DMS79 (cell line): Measurements from ENCODE around the gene RPS16.
A peak's percentile ranks its signal among the peaks of the same experiment; 100 is the strongest.

Source experiments
- DNase-seq: peaks from one replicate; lab custom pipeline; 2025; lab: John Stamatoyannopoulos, UW

Gene RPS16

GRCh38 chr19:39407410-39407659 lies 28.4 kb downstream of the RPS16 start:
- no peak for DNase-seq

GRCh38 chr19:39406656-39407409 lies 28.9 kb downstream of the RPS16 start, which contains the start of gene ZFP36:
Gene ZFP36, plus strand, starts transcription at chr19:39406847. Its CDS starts 58 bp downstream, at chr19:39406905.
- DNase-seq = peak; percentile 34

GRCh38 chr19:39405958-39406655 lies 29.6 kb downstream of the RPS16 start:
- DNase-seq = no peak

GRCh38 chr19:39405261-39405957 lies 30.3 kb downstream of the RPS16 start:
- no peak for DNase-seq

GRCh38 chr19:39403331-39404312 lies 32.1 kb downstream of the RPS16 start:
- peak; percentile 70 for DNase-seq

GRCh38 chr19:39402346-39403300 lies 33.1 kb downstream of the RPS16 start:
- peak; percentile 36 for DNase-seq

- no peak for DNase-seq
Observed at GRCh38 chr19:39401549-39402345, 34.0 kb downstream of the RPS16 start.

- no peak for DNase-seq
Observed at GRCh38 chr19:39401070-39401548, 34.6 kb downstream of the RPS16 start.

- no peak for DNase-seq
Observed at GRCh38 chr19:39400061-39400460, 35.7 kb downstream of the RPS16 start.

- no peak for DNase-seq
Observed at GRCh38 chr19:39399668-39400050, 36.1 kb downstream of the RPS16 start.

- no peak for DNase-seq
Observed at GRCh38 chr19:39398297-39398864, 37.4 kb downstream of the RPS16 start.

GRCh38 chr19:39397360-39398296 lies 38.1 kb downstream of the RPS16 start:
- DNase-seq = peak; percentile 16

GRCh38 chr19:39390751-39391437 lies 44.9 kb downstream of the RPS16 start, which contains the start of the genes MED29 and PAF1:
Gene MED29, plus strand, starts transcription at chr19:39391378. Its CDS starts 45 bp downstream, at chr19:39391423.
Gene PAF1, minus strand, starts transcription at chr19:39391106. Its CDS starts 242 bp downstream, at chr19:39390864.
- peak; percentile 99 for DNase-seq

GRCh38 chr19:39390451-39390750 lies 45.3 kb downstream of the RPS16 start:
- no peak for DNase-seq

GRCh38 chr19:39389631-39390414 lies 45.9 kb downstream of the RPS16 start:
- DNase-seq = no peak

GRCh38 chr19:39388657-39389056 lies 47.1 kb downstream of the RPS16 start:
- DNase-seq = no peak

GRCh38 chr19:39386557-39386956 lies 49.2 kb downstream of the RPS16 start:
- no peak for DNase-seq
